ENCODE results near the gene CALHM2. TPM values are rescaled to one million over a fixed set of nuclear protein-coding genes. Genes with fewer than 3 reads are reported as not detected.

CALHM2 gene
- polyA plus RNA-seq, 1 of the 3 experiments (the other 2 are of a cell fraction): 0.10 TPM

GRCh38 chr10:103474077-103474476 lies 21.9 kb upstream of the CALHM2 start:
- Histone ChIP-seq H3K9me2 (no peaks in the 10 kb centered on the region), H3K4me1 (ENCODE audit: control insufficient read depth in 1 of 2, insufficient read depth in 2 of 2, low read depth in 1 of 2, low read length in 1 of 2) (peaks cover 0 to 3% of the 10 kb centered on the region in 2 experiments; a peak in 1 of 4 replicates), H3K27me3 (ENCODE audit: insufficient read depth) (no peaks in the 10 kb centered on the region), H3K9me3 (no peaks in the 10 kb centered on the region), H3K9ac (no peak overlapping the region), H3K79me2 (ENCODE audit: insufficient read depth) (no peaks in the 10 kb centered on the region), H2AFZ (ENCODE audit: low read depth) (no peak overlapping the region), H3F3A (replicated peaks; ENCODE audit: insufficient read depth) (no peaks in the 10 kb centered on the region), H3K4me3 (ENCODE audit: low read depth in 2 of 2, low read length in 1 of 2) (no peak overlapping the region), H3K4me2 (no peak overlapping the region), H3K27ac (ENCODE audit: low read depth in 2 of 2, low read length in 1 of 2) (no peak overlapping the region), H3K36me3 (replicated peaks in 1 of 2; ENCODE audit: control insufficient read depth in 1 of 2, insufficient read depth in 2 of 2, low read length in 1 of 2) (no peaks in the 10 kb centered on the region), H4K20me1 (ENCODE audit: insufficient read depth) (no peaks in the 10 kb centered on the region)
- WGBS (ENCODE audit: low lambda C conversion rate): 64% methylated on average over 3 of the region's 3 CpGs
- ChIA-PET POLR2A (interaction anchor here (0.7 kb wide), 1 partner anchor 46 kb away, joined by 3 read pairs; no protein-coding TSS in a partner anchor), CTCF (interaction anchor here (1.0 to 4.0 kb wide), 2 partner anchors 11 to 57 kb away, joined by 3 to 34 read pairs; no protein-coding TSS in a partner anchor)
- TF ChIP-seq SMC3 (IDR thresholded peaks at IDR 0.05; ENCODE audit: low read depth, low read length): no peak
- TF ChIP-seq MXI1 (IDR thresholded peaks at IDR 0.05; ENCODE audit: low read depth, low read length): no peak
- TF ChIP-seq, protein P1, sequence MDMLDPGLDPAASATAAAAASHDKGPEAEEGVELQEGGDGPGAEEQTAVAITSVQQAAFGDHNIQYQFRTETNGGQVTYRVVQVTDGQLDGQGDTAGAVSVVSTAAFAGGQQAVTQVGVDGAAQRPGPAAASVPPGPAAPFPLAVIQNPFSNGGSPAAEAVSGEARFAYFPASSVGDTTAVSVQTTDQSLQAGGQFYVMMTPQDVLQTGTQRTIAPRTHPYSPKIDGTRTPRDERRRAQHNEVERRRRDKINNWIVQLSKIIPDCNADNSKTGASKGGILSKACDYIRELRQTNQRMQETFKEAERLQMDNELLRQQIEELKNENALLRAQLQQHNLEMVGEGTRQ (IDR thresholded peaks at IDR 0.05; ENCODE audit: borderline replicate concordance, low read depth, low read length): no peak
- TF ChIP-seq JUND (IDR thresholded peaks at IDR 0.05): no peak
- TF ChIP-seq, protein P2, sequence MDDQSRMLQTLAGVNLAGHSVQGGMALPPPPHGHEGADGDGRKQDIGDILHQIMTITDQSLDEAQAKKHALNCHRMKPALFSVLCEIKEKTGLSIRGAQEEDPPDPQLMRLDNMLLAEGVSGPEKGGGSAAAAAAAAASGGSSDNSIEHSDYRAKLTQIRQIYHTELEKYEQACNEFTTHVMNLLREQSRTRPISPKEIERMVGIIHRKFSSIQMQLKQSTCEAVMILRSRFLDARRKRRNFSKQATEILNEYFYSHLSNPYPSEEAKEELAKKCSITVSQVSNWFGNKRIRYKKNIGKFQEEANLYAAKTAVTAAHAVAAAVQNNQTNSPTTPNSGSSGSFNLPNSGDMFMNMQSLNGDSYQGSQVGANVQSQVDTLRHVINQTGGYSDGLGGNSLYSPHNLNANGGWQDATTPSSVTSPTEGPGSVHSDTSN (IDR thresholded peaks at IDR 0.05): no peak
- TF ChIP-seq RAD21 (IDR thresholded peaks at IDR 0.05; ENCODE audit: low read length): no peak
- TF ChIP-seq, protein P3, sequence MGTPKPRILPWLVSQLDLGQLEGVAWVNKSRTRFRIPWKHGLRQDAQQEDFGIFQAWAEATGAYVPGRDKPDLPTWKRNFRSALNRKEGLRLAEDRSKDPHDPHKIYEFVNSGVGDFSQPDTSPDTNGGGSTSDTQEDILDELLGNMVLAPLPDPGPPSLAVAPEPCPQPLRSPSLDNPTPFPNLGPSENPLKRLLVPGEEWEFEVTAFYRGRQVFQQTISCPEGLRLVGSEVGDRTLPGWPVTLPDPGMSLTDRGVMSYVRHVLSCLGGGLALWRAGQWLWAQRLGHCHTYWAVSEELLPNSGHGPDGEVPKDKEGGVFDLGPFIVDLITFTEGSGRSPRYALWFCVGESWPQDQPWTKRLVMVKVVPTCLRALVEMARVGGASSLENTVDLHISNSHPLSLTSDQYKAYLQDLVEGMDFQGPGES (IDR thresholded peaks at IDR 0.05; ENCODE audit: low read depth, low read length): no peak
- no peak for TF ChIP-seq RCOR1 (IDR thresholded peaks at IDR 0.05; ENCODE audit: low read length)
- TF ChIP-seq FOSL2 (IDR thresholded peaks at IDR 0.05; ENCODE audit: borderline replicate concordance, low read depth): no peak
- no peak for TF ChIP-seq GABPA (IDR thresholded peaks at IDR 0.05; ENCODE audit: low read depth)
- TF ChIP-seq GATA2 (CRISPR knock-in tag; IDR thresholded peaks at IDR 0.05): no peak
- no peak for TF ChIP-seq FOXM1 (IDR thresholded peaks at IDR 0.05; ENCODE audit: low read depth)
- no peak for TF ChIP-seq REST (IDR thresholded peaks at IDR 0.05; ENCODE audit: low read depth, low read length)
- TF ChIP-seq MEF2A (IDR thresholded peaks at IDR 0.05; ENCODE audit: borderline replicate concordance, low read depth): no peak
- TF ChIP-seq, protein P4, sequence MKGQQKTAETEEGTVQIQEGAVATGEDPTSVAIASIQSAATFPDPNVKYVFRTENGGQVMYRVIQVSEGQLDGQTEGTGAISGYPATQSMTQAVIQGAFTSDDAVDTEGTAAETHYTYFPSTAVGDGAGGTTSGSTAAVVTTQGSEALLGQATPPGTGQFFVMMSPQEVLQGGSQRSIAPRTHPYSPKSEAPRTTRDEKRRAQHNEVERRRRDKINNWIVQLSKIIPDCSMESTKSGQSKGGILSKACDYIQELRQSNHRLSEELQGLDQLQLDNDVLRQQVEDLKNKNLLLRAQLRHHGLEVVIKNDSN (IDR thresholded peaks at IDR 0.05; ENCODE audit: borderline replicate concordance, low read depth): no peak
- TF ChIP-seq MAX (IDR thresholded peaks at IDR 0.05; ENCODE audit: low read depth): no peak
- no peak for TF ChIP-seq CTCF (IDR thresholded peaks at IDR 0.05)
- no peak for DNase-seq
